Loucy (cell line): ENCODE measurements around the gene GLIPR1.

Source experiments
- H2AFZ ChIP-seq: fragments of 200-600 bp; sonication (generic); 2 replicates; pipeline ENCODE4 v1.6.0; 2016; ENCODE audit warnings: antibody characterized with exemption, mild to moderate bottlenecking, low read length, moderate library complexity
- H3F3A ChIP-seq: fragments of 200-600 bp; 2 replicates; pipeline ENCODE4 v1.6.0; 2016; ENCODE audit warnings: antibody characterized with exemption, low read depth, mild to moderate bottlenecking
- H3K27me3 ChIP-seq: fragments of 200-600 bp; sonication (generic); 2 replicates; pipeline ENCODE4 v1.6.1; 2014; ENCODE audit warnings: low read length, mild to moderate bottlenecking; ENCODE audit not compliant: insufficient read depth, poor library complexity, severe bottlenecking
- H3K36me3 ChIP-seq: fragments of 200-600 bp; sonication (generic); 2 replicates; pipeline ENCODE4 v1.6.1; 2016; ENCODE audit warnings: low read length; ENCODE audit not compliant: insufficient read depth
- H3K4me1 ChIP-seq: fragments of 200-600 bp; sonication (generic); 2 replicates; pipeline ENCODE4 v1.5.1; 2014; ENCODE audit warnings: low read length, mild to moderate bottlenecking; ENCODE audit not compliant: insufficient read depth, poor library complexity, severe bottlenecking
- H3K4me2 ChIP-seq: fragments of 200-600 bp; sonication (generic); 2 replicates; pipeline ENCODE4 v1.6.0; 2014; ENCODE audit warnings: antibody characterized with exemption, low read length, low read depth, mild to moderate bottlenecking; ENCODE audit not compliant: poor library complexity, severe bottlenecking
- H3K4me3 ChIP-seq: fragments of 200-600 bp; sonication (generic); 2 replicates; pipeline ENCODE4 v1.5.1; 2014; ENCODE audit warnings: low read length, mild to moderate bottlenecking, mixed read lengths; ENCODE audit not compliant: poor library complexity, severe bottlenecking
- H3K79me2 ChIP-seq: fragments of 200-600 bp; sonication (generic); 2 replicates; pipeline ENCODE4 v1.6.1; 2014; ENCODE audit warnings: low read length; ENCODE audit not compliant: insufficient read depth
- H3K9ac ChIP-seq: fragments of 200-600 bp; sonication (generic); 2 replicates; pipeline ENCODE4 v1.6.0; 2014; ENCODE audit warnings: mild to moderate bottlenecking, low read depth, low read length, moderate library complexity; ENCODE audit not compliant: poor library complexity, severe bottlenecking
- H3K9me2 ChIP-seq: fragments of 200-600 bp; sonication (generic); replicated peaks from 2 replicates; pipeline ENCODE4 v1.6.1; 2016; ENCODE audit warnings: low read depth, low read length, mixed read lengths
- H3K9me3 ChIP-seq: fragments of 200-600 bp; sonication (generic); 2 replicates; pipeline ENCODE4 v1.6.1; 2014; ENCODE audit warnings: mild to moderate bottlenecking, antibody characterized with exemption, low read length, low read depth; ENCODE audit not compliant: insufficient read depth
- H4K20me1 ChIP-seq: fragments of 200-600 bp; sonication (generic); 2 replicates; pipeline ENCODE4 v1.6.0; 2014; ENCODE audit warnings: antibody characterized with exemption, low read length, mild to moderate bottlenecking; ENCODE audit not compliant: insufficient read depth, poor library complexity, severe bottlenecking
- EZH2phosphoT487 ChIP-seq: fragments of 200-600 bp; IDR thresholded peaks from 2 replicates; pipeline ENCODE4 v1.6.1; 2018; ENCODE audit warnings: antibody characterized with exemption, mild to moderate bottlenecking, moderate library complexity, borderline replicate concordance
- TF ChIP-seq, protein P1 (sequence below): fragments of 200-600 bp; sonication (generic); conservative IDR thresholded peaks from 2 replicates; pipeline ENCODE4 v1.5.1; 2014; ENCODE audit warnings: mild to moderate bottlenecking, antibody characterized with exemption, low read length

The GLIPR1 gene

DNA sequence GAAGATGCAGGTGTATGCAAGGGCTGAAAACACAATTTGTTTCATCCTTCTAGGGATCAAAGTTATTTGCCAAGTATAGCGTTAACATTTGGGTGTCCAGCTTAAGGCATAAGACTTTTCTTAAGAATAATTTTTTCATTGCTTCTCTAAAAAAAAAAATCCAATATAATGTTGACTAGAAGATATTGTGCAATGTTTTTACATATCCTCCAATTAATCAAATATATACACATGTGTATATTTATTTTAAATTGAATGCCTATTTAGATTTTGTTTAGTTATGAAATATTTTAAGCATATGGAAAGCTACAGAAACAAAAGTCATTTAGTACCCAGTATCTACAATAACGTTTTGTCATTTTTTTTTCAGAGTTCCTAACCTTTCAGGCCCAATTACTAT lies 59.3 kb downstream of the GLIPR1 start:
- H3K9me2 ChIP-seq = no peaks in the 10 kb centered on the region
- no peaks in the 10 kb centered on the region for H3K79me2 ChIP-seq
- no peak overlapping the region for H3K4me3 ChIP-seq
- no peaks in the 10 kb centered on the region for H3K9me3 ChIP-seq
- TF ChIP-seq EZH2phosphoT487 = no peak
- no peaks in the 10 kb centered on the region for H3F3A ChIP-seq
- H3K27me3 ChIP-seq = no peaks in the 10 kb centered on the region
- H3K4me2 ChIP-seq = no peak overlapping the region
- no peaks in the 10 kb centered on the region for H4K20me1 ChIP-seq
- H3K4me1 ChIP-seq = peaks cover 2% of the 10 kb centered on the region
- H2AFZ ChIP-seq = no peak overlapping the region
- H3K9ac ChIP-seq = no peak overlapping the region
- no peaks in the 10 kb centered on the region for H3K36me3 ChIP-seq

GRCh38 chr12:75542942-75543341 lies 62.4 kb downstream of the GLIPR1 start:
- TF ChIP-seq EZH2phosphoT487 = no peak
- TF ChIP-seq, protein P1, sequence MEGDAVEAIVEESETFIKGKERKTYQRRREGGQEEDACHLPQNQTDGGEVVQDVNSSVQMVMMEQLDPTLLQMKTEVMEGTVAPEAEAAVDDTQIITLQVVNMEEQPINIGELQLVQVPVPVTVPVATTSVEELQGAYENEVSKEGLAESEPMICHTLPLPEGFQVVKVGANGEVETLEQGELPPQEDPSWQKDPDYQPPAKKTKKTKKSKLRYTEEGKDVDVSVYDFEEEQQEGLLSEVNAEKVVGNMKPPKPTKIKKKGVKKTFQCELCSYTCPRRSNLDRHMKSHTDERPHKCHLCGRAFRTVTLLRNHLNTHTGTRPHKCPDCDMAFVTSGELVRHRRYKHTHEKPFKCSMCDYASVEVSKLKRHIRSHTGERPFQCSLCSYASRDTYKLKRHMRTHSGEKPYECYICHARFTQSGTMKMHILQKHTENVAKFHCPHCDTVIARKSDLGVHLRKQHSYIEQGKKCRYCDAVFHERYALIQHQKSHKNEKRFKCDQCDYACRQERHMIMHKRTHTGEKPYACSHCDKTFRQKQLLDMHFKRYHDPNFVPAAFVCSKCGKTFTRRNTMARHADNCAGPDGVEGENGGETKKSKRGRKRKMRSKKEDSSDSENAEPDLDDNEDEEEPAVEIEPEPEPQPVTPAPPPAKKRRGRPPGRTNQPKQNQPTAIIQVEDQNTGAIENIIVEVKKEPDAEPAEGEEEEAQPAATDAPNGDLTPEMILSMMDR = no peak
- H3K27me3 ChIP-seq = no peaks in the 10 kb centered on the region
- no peaks in the 10 kb centered on the region for H3K9me3 ChIP-seq
- H3K4me2 ChIP-seq = no peak overlapping the region
- H4K20me1 ChIP-seq = no peaks in the 10 kb centered on the region
- H3K4me3 ChIP-seq = no peak overlapping the region
- H3K9me2 ChIP-seq = no peaks in the 10 kb centered on the region
- no peak overlapping the region for H3K9ac ChIP-seq
- no peaks in the 10 kb centered on the region for H3F3A ChIP-seq
- H3K36me3 ChIP-seq = no peaks in the 10 kb centered on the region
- no peaks in the 10 kb centered on the region for H3K4me1 ChIP-seq
- H2AFZ ChIP-seq = no peak overlapping the region
- H3K79me2 ChIP-seq = no peaks in the 10 kb centered on the region

- H3K4me3 ChIP-seq = no peak overlapping the region
- H3F3A ChIP-seq = no peaks in the 10 kb centered on the region
- H3K27me3 ChIP-seq = no peaks in the 10 kb centered on the region
- H3K4me1 ChIP-seq = no peaks in the 10 kb centered on the region
- no peaks in the 10 kb centered on the region for H3K79me2 ChIP-seq
- no peaks in the 10 kb centered on the region for H3K9me2 ChIP-seq
- H3K4me2 ChIP-seq = no peak overlapping the region
- H3K9ac ChIP-seq = no peak overlapping the region
- no peaks in the 10 kb centered on the region for H3K9me3 ChIP-seq
- no peaks in the 10 kb centered on the region for H3K36me3 ChIP-seq
- no peak overlapping the region for H2AFZ ChIP-seq
- no peaks in the 10 kb centered on the region for H4K20me1 ChIP-seq
- TF ChIP-seq EZH2phosphoT487 = no peak
- TF ChIP-seq, protein P1 = no peak
Measured at GRCh38 chr12:75543529-75543928, 63.0 kb downstream of the GLIPR1 start.

GRCh38 chr12:75545636-75546035 lies 65.1 kb downstream of the GLIPR1 start:
- no peaks in the 10 kb centered on the region for H3F3A ChIP-seq
- no peak overlapping the region for H3K9ac ChIP-seq
- no peaks in the 10 kb centered on the region for H3K9me3 ChIP-seq
- no peaks in the 10 kb centered on the region for H3K27me3 ChIP-seq
- no peaks in the 10 kb centered on the region for H4K20me1 ChIP-seq
- no peak overlapping the region for H3K4me2 ChIP-seq
- no peaks in the 10 kb centered on the region for H3K79me2 ChIP-seq
- H3K36me3 ChIP-seq = no peaks in the 10 kb centered on the region
- H2AFZ ChIP-seq = no peak overlapping the region
- TF ChIP-seq EZH2phosphoT487 = no peak
- TF ChIP-seq, protein P1 = no peak
- no peaks in the 10 kb centered on the region for H3K9me2 ChIP-seq
- H3K4me3 ChIP-seq = no peak overlapping the region
- no peaks in the 10 kb centered on the region for H3K4me1 ChIP-seq
